CD4-positive, alpha-beta T cell treated with Interleukin-12 subunit alpha and Interleukin-12 subunit beta, for 1 hour (primary cell): ENCODE data around the gene MTOR.
"Not testable (repeated sequence)": the region's sequence is repeated elsewhere in the genome, so short reads cannot be mapped to it uniquely, and the experiment has no call there.

Source experiments
- DNase-seq: peaks from one replicate; pipeline ENCODE4 v3.0.0-alpha.2; 2020

MTOR gene

GRCh38 chr1:11178021-11179015 is 84.0 kb downstream of the MTOR start:
- DNase-seq: no peak

- no peak for DNase-seq
Measured at GRCh38 chr1:11176081-11176706, 86.2 kb downstream of the MTOR start.

- no peak for DNase-seq
Measured at GRCh38 chr1:11175461-11175860, 86.9 kb downstream of the MTOR start.

- DNase-seq: no peak
Measured at GRCh38 chr1:11174261-11174942, 87.9 kb downstream of the MTOR start.

GRCh38 chr1:11170102-11170501 is 92.2 kb downstream of the MTOR start:
- DNase-seq: no peak

GRCh38 chr1:11169202-11169601 is 93.1 kb downstream of the MTOR start:
- no peak for DNase-seq

- no peak for DNase-seq
Measured at GRCh38 chr1:11168731-11169130, 93.6 kb downstream of the MTOR start.

- not testable (repeated sequence) for DNase-seq
Measured at GRCh38 chr1:11166744-11167143, 95.6 kb downstream of the MTOR start.

GRCh38 chr1:11162752-11163151 is 99.6 kb downstream of the MTOR start:
- DNase-seq: not testable (repeated sequence)

- no peak for DNase-seq
Measured at GRCh38 chr1:11158720-11159321, 103.5 kb downstream of the MTOR start.

- DNase-seq: no peak
Measured at GRCh38 chr1:11158291-11158690, 104.1 kb downstream of the MTOR start.

GRCh38 chr1:11157867-11158266 is 104.5 kb downstream of the MTOR start:
- no peak for DNase-seq

- no peak for DNase-seq
Measured at GRCh38 chr1:11157394-11157793, 105.0 kb downstream of the MTOR start.

- no peak for DNase-seq
Measured at GRCh38 chr1:11156963-11157362, 105.4 kb downstream of the MTOR start.

- no peak for DNase-seq
Measured at GRCh38 chr1:11156441-11156840, 105.9 kb downstream of the MTOR start.

- DNase-seq: no peak
Measured at GRCh38 chr1:11153184-11153583, 109.2 kb downstream of the MTOR start.

- no peak for DNase-seq
Measured at GRCh38 chr1:11152755-11153154, 109.6 kb downstream of the MTOR start.

GRCh38 chr1:11151826-11152612 is 110.3 kb downstream of the MTOR start:
- no peak for DNase-seq

GRCh38 chr1:11151114-11151513 is 111.2 kb downstream of the MTOR start:
- DNase-seq: no peak

GRCh38 chr1:11150326-11150725 is 112.0 kb downstream of the MTOR start:
- no peak for DNase-seq

- DNase-seq: no peak
Measured at GRCh38 chr1:11147197-11147770, 115.1 kb downstream of the MTOR start.

- DNase-seq: no peak
Measured at GRCh38 chr1:11145741-11146140, 116.6 kb downstream of the MTOR start.
